HL-60 (cell line): ENCODE measurements around the gene IER3IP1.

ENCODE experiments used
- DNase-seq, 2 experiments: peaks; one replicate each; pipeline ENCODE4 v3.0.0-alpha.2; 2010 to 2020; ENCODE audit warnings: low read depth in 1 of 2, low spot score in 1 of 2
- H3K27ac ChIP-seq: fragments of 250-450 bp; sonication (Bioruptor Pico); replicated peaks from 2 replicates; pipeline ENCODE4 v1.5.1; 2020; ENCODE audit warnings: mild to moderate bottlenecking, moderate library complexity
- H3K27me3 ChIP-seq: fragments of 250-450 bp; sonication (Bioruptor Pico); 2 replicates; pipeline ENCODE4 v1.5.1; 2021; ENCODE audit warnings: mild to moderate bottlenecking, moderate library complexity; ENCODE audit not compliant: insufficient read depth, poor library complexity, severe bottlenecking
- H3K4me3 ChIP-seq: replicated peaks from 2 replicates; pipeline ENCODE4 v1.5.1; 2011; ENCODE audit warnings: mild to moderate bottlenecking, control low read depth, low read length; ENCODE audit not compliant: insufficient read depth
- GABPA ChIP-seq: IDR thresholded peaks from 2 replicates; pipeline ENCODE4 v1.6.1; 2012; ENCODE audit warnings: low read depth
- POLR2AphosphoS5 ChIP-seq: IDR thresholded peaks from 2 replicates; pipeline ENCODE4 v1.6.1; 2012; ENCODE audit warnings: low read depth
- SPI1 ChIP-seq: IDR thresholded peaks from 2 replicates; pipeline ENCODE4 v1.6.1; 2012; ENCODE audit warnings: low read depth, mild to moderate bottlenecking, borderline replicate concordance
- TF ChIP-seq, protein P1 (sequence below): IDR thresholded peaks from 2 replicates; pipeline ENCODE4 v1.6.1; 2012; ENCODE audit warnings: low read depth; ENCODE audit not compliant: insufficient replicate concordance
- TF ChIP-seq, protein P2 (sequence below): IDR thresholded peaks from one replicate; pipeline ENCODE4 v1.5.1; 2011; ENCODE audit warnings: low read length, control low read depth, inconsistent platforms; ENCODE audit not compliant: insufficient read depth

IER3IP1 gene

DNA sequence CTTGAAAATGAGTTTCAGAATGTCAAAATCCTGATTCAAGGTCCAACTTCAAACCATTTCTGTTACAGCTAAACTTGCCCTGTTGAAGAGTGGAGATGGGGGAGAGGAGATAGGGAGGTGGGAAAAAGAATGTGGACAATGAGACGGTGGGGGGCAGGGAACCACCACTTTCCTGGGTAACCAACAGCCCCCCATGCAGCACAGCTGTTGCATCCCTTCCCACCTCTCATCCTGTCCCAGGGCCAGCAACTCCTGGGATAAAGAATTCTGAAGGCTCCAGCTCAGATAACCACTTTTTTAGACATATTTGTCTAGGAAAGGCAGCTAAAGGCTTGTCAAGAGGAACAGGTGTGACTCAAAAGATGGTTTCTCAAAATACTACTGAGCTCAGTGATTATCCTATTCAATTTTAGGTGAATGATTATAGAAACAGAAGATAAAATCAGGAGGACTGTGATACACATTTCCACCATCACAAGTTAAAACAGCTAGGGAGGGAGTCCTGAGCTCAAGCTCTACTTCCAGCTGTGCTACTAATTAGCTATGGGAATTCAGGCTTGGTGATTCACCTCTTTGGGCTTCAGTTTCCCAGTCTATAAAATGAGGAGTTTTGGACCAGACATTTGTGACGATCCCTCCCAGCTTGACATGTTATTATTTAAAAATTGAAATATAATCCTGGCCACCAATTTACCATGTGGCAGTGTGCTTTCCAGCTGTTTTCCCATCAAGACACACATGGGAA lies 62.2 kb downstream of the IER3IP1 start:
- DNase-seq: no peak
- TF ChIP-seq POLR2AphosphoS5 (no peak), SPI1 (no peak), GABPA (no peak)
- TF ChIP-seq, protein P1, sequence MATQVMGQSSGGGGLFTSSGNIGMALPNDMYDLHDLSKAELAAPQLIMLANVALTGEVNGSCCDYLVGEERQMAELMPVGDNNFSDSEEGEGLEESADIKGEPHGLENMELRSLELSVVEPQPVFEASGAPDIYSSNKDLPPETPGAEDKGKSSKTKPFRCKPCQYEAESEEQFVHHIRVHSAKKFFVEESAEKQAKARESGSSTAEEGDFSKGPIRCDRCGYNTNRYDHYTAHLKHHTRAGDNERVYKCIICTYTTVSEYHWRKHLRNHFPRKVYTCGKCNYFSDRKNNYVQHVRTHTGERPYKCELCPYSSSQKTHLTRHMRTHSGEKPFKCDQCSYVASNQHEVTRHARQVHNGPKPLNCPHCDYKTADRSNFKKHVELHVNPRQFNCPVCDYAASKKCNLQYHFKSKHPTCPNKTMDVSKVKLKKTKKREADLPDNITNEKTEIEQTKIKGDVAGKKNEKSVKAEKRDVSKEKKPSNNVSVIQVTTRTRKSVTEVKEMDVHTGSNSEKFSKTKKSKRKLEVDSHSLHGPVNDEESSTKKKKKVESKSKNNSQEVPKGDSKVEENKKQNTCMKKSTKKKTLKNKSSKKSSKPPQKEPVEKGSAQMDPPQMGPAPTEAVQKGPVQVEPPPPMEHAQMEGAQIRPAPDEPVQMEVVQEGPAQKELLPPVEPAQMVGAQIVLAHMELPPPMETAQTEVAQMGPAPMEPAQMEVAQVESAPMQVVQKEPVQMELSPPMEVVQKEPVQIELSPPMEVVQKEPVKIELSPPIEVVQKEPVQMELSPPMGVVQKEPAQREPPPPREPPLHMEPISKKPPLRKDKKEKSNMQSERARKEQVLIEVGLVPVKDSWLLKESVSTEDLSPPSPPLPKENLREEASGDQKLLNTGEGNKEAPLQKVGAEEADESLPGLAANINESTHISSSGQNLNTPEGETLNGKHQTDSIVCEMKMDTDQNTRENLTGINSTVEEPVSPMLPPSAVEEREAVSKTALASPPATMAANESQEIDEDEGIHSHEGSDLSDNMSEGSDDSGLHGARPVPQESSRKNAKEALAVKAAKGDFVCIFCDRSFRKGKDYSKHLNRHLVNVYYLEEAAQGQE: no peak
- TF ChIP-seq, protein P2, sequence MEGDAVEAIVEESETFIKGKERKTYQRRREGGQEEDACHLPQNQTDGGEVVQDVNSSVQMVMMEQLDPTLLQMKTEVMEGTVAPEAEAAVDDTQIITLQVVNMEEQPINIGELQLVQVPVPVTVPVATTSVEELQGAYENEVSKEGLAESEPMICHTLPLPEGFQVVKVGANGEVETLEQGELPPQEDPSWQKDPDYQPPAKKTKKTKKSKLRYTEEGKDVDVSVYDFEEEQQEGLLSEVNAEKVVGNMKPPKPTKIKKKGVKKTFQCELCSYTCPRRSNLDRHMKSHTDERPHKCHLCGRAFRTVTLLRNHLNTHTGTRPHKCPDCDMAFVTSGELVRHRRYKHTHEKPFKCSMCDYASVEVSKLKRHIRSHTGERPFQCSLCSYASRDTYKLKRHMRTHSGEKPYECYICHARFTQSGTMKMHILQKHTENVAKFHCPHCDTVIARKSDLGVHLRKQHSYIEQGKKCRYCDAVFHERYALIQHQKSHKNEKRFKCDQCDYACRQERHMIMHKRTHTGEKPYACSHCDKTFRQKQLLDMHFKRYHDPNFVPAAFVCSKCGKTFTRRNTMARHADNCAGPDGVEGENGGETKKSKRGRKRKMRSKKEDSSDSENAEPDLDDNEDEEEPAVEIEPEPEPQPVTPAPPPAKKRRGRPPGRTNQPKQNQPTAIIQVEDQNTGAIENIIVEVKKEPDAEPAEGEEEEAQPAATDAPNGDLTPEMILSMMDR: no peak
- Histone ChIP-seq H3K4me3 (no peak overlapping the region), H3K27ac (no peak overlapping the region), H3K27me3 (no peaks in the 10 kb centered on the region)

DNA sequence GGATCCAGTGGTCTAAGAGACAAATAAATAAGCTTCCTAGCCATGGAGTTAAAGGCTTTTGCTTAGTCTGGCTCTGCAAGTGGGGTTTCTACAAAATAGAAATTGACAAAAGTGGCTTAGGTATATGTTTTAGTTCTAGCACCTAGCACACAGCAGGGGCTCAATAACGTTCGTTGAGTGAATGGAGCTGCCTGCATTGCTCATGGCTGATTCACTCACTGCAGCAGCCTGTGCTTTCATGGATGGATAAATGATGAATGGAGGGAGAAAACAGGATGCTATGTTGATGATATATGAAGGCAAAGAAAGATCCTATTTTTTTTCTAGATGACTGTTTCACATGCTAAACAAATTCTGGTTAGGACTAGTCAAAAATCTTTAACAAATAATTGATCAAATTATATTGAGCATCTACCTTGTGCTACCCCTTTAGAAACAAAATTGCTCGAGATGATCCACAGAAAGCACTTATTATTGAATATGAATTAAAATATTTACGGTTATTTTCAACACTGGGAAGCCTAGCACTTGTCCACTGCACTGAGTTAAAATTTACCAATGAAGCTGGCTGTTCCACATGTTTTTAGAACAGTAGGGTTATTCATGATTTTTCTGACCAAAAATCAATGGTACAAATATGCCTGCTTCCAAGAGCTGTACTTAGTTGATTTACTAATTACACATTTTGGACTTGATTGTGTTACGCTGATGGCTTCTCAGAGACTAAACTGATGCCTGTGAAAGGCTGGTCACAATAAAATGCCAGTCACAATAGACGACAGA lies 65.5 kb downstream of the IER3IP1 start:
- TF ChIP-seq SPI1 (no peak), GABPA (no peak), POLR2AphosphoS5 (no peak)
- TF ChIP-seq, protein P1: no peak
- TF ChIP-seq, protein P2: no peak

DNA sequence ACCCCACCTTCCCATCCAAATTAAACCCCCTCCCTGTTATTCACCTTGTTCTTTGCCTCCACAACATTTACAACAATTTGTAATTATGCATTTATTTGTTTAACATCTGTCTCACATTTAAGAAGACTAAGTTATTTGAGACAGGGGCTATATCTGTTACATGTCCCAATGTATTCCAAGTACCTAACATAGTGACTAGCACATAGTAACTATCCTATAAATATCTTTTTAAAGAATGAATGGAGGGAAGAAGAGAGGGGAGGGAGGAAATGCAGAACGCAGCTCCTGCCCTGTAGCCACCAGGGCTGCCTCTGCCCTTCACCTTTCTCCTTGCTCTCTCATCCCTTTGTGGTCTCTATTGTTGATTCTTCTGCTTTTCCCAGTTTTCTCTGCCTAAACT lies 66.4 kb downstream of the IER3IP1 start:
- H3K4me3 ChIP-seq: no peak overlapping the region
- H3K27me3 ChIP-seq: no peaks in the 10 kb centered on the region
- TF ChIP-seq SPI1 (no peak), POLR2AphosphoS5 (no peak), GABPA (no peak)
- TF ChIP-seq, protein P1: no peak
- TF ChIP-seq, protein P2: no peak
- DNase-seq: no peak
- H3K27ac ChIP-seq: no peak overlapping the region

More for the DNA sequence above, 65.5 kb downstream of the IER3IP1 start:
- Histone ChIP-seq H3K4me3 (no peak overlapping the region), H3K27me3 (no peaks in the 10 kb centered on the region), H3K27ac (no peak overlapping the region)
- DNase-seq: no peak
